Measurements from ENCODE around the gene SMARCC2. TPM values are rescaled to one million over a fixed set of nuclear protein-coding genes. Genes with fewer than 3 reads are reported as not detected.
A peak's percentile ranks its signal among the peaks of the same experiment; 100 is the strongest.
"Not testable (repeated sequence)": the region's sequence is repeated elsewhere in the genome, so short reads cannot be mapped to it uniquely, and the experiment has no call there.

The SMARCC2 gene
- polyA plus RNA-seq, 3 donors, result 22.2 to 63.7 (median 43.5) TPM

GRCh38 chr12:56117778-56118687 lies 71.2 kb downstream of the SMARCC2 start, which contains the start of gene ZC3H10:
Gene ZC3H10, plus strand, starts transcription at chr12:56118266. Its CDS starts 2,297 bp downstream, at chr12:56120563.
- peak; percentile 44 for TF ChIP-seq CTCF (IDR thresholded peaks at IDR 0.05)
- WGBS (ENCODE audit: insufficient coverage), result under 1% methylated on average over 60 of the region's 61 CpGs
- Histone ChIP-seq H3K4me2 (replicated peaks; ENCODE audit: extremely low read depth, low read length, poor library complexity, severe bottlenecking) (peak within 1 kb of the TSS; percentile 85), H3K4me3 (replicated peaks in 1 of 3; ENCODE audit: low read depth in 2 of 3, low read length in 3 of 3) (peak within 1 kb of the TSS; percentile 89 to 97 (median 89)), H4K20me1 (ENCODE audit: insufficient read depth, low read length) (peaks cover 27% of the 10 kb centered on the region), H3K9ac (ENCODE audit: insufficient read depth, low read length, poor library complexity, severe bottlenecking) (peak within 1 kb of the TSS; percentile 91), H3K27me3 (ENCODE audit: control insufficient read depth in 2 of 2, insufficient read depth in 2 of 2, low read length in 2 of 2) (no peaks in the 10 kb centered on the region), H3K36me3 (replicated peaks in 1 of 2; ENCODE audit: control insufficient read depth in 1 of 2, insufficient read depth in 2 of 2, low read length in 2 of 2) (peaks cover 21 to 39% of the 10 kb centered on the region in 2 donors), H3K79me2 (ENCODE audit: insufficient read depth, low read length) (peaks cover 62% of the 10 kb centered on the region), H3K4me1 (ENCODE audit: control insufficient read depth in 1 of 2, insufficient read depth in 2 of 2, low read length in 2 of 2) (peaks cover 30 to 35% of the 10 kb centered on the region in 2 donors), H3K9me3 (replicated peaks in 1 of 2; ENCODE audit: control insufficient read depth in 1 of 2, insufficient read depth in 1 of 2, low read length in 2 of 2) (no peaks in the 10 kb centered on the region), H3K27ac (ENCODE audit: low read depth in 1 of 2, low read length in 2 of 2) (peak within 1 kb of the TSS; percentile 92 to 98), H2AFZ (ENCODE audit: insufficient read depth, low read depth, low read length, poor library complexity, severe bottlenecking) (peak within 1 kb of the TSS; percentile 68)
- H3K27me3 Mint-ChIP-seq (ENCODE audit: low read depth in 3 of 3), result no peaks in the 10 kb centered on the region
- peaks cover 36 to 39% of the 10 kb centered on the region in 2 donors for H3K36me3 Mint-ChIP-seq
- H3K9me3 Mint-ChIP-seq, result no peaks in the 10 kb centered on the region
- H3K4me3 Mint-ChIP-seq, result peak within 1 kb of the TSS; percentile 95 to 98
- peak within 1 kb of the TSS; percentile 97 to 100 (median 99) for H3K27ac Mint-ChIP-seq
- DNase-seq, result peak; percentile 100
- peaks cover 38% of the 10 kb centered on the region for H3K4me1 Mint-ChIP-seq
- intact Hi-C loops (cut with micrococcal nuclease), result loop anchor here (2.0 to 10.0 kb wide), 7 partner anchors 34 to 293 kb away; partner anchors contain the start of genes RPS26 (in 2 of the 2), DNAJC14 (in 1 of the 2), MYL6 (in 1 of the 2) and MYL6B (in 1 of the 2)

- not testable (repeated sequence) for DNase-seq; H3K9me3 Mint-ChIP-seq; H3K27me3 ChIP-seq (ENCODE audit: control insufficient read depth in 2 of 2, insufficient read depth in 2 of 2, low read length in 2 of 2); H3K27me3 Mint-ChIP-seq (ENCODE audit: low read depth in 3 of 3); H3K9me3 ChIP-seq (replicated peaks in 1 of 2; ENCODE audit: control insufficient read depth in 1 of 2, insufficient read depth in 1 of 2, low read length in 2 of 2); H2AFZ ChIP-seq (ENCODE audit: insufficient read depth, low read depth, low read length, poor library complexity, severe bottlenecking)
- peak overlapping the region; percentile 88 to 97 (median 89) for H3K4me3 ChIP-seq (replicated peaks in 1 of 3; ENCODE audit: low read depth in 2 of 3, low read length in 3 of 3)
- intact Hi-C loops (cut with micrococcal nuclease), result loop anchor here (5.0 to 10.0 kb wide), 4 partner anchors 35 to 292 kb away; partner anchors contain the start of genes RPS26 (in 2 of the 2), DNAJC14 (in 1 of the 2), MYL6B (in 1 of the 2) and RAB5B (in 1 of the 2)
- H3K4me1 Mint-ChIP-seq, result peaks cover 33% of the 10 kb centered on the region
- WGBS (ENCODE audit: insufficient coverage), result 4% methylated on average over 4 of the region's 16 CpGs
- H3K4me2 ChIP-seq (replicated peaks; ENCODE audit: extremely low read depth, low read length, poor library complexity, severe bottlenecking), result peak overlapping the region; percentile 85
- H3K36me3 ChIP-seq (replicated peaks in 1 of 2; ENCODE audit: control insufficient read depth in 1 of 2, insufficient read depth in 2 of 2, low read length in 2 of 2), result peaks cover 29 to 39% of the 10 kb centered on the region in 2 donors
- peaks cover 44 to 46% of the 10 kb centered on the region in 2 donors for H3K36me3 Mint-ChIP-seq
- peak overlapping the region; percentile 91 for H3K9ac ChIP-seq (ENCODE audit: insufficient read depth, low read length, poor library complexity, severe bottlenecking)
- peaks cover 53% of the 10 kb centered on the region for H3K79me2 ChIP-seq (ENCODE audit: insufficient read depth, low read length)
- H3K27ac ChIP-seq (ENCODE audit: low read depth in 1 of 2, low read length in 2 of 2), result peak overlapping the region; percentile 90 to 98
- H3K27ac Mint-ChIP-seq, result peak overlapping the region; percentile 97 to 100 (median 99)
- peak overlapping the region; percentile 95 to 98 for H3K4me3 Mint-ChIP-seq
- H4K20me1 ChIP-seq (ENCODE audit: insufficient read depth, low read length), result peaks cover 22% of the 10 kb centered on the region
- peaks cover 30 to 31% of the 10 kb centered on the region in 2 donors for H3K4me1 ChIP-seq (ENCODE audit: control insufficient read depth in 1 of 2, insufficient read depth in 2 of 2, low read length in 2 of 2)
Observed at GRCh38 chr12:56117082-56117706, 72.1 kb downstream of the SMARCC2 start.

Measured in CD14-positive monocyte (primary cell).